T47D (cell line): ENCODE data around the gene PSTK.

Source experiments
- DNase-seq, 2 experiments: peaks; one replicate each; pipeline versions ENCODE4 v3.0.0 to v3.0.0-alpha.2; 2011 to 2012; ENCODE audit warnings: low read depth in 1 of 2, low spot score in 1 of 2
- JUND ChIP-seq: IDR thresholded peaks from 2 replicates; pipeline ENCODE4 v1.6.1; 2012; ENCODE audit warnings: low read depth
- in situ Hi-C: cut with HindIII; loops from 2 replicates; pipeline ENCODE4 v1.10.0; 2016; ENCODE audit warnings: low sequenced_read_pairs, low pct_unique_long_range_greater_than_20kb

PSTK gene

DNA sequence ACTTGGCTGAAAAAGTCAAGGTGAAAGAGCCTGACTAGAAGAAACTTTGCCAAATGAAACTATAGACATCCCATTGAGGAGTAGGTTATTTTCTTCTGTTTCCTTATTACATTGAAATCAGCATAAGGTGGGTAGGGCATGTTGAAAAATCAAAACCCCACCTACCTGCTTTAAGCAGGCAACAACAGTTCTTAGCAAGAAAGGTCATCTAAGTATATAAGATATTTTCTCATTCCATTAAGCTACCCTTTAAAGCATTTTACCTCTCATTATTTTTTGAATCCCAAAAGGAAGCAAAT, 59.4 kb downstream of the PSTK start:
- TF ChIP-seq JUND = no peak
- in situ Hi-C loops = no loop called here
- no peak for DNase-seq
